Ramos (cell line): ENCODE data around the gene OXTR.

Experiments used
- in situ Hi-C: fragments of 300-500 bp; cut with MboI; formaldehyde crosslinking; loops from one replicate; pipeline ENCODE4 v1.14.3; 2022; ENCODE audit warnings: low sequenced_read_pairs; ENCODE audit not compliant: unreplicated experiment

The OXTR gene

DNA sequence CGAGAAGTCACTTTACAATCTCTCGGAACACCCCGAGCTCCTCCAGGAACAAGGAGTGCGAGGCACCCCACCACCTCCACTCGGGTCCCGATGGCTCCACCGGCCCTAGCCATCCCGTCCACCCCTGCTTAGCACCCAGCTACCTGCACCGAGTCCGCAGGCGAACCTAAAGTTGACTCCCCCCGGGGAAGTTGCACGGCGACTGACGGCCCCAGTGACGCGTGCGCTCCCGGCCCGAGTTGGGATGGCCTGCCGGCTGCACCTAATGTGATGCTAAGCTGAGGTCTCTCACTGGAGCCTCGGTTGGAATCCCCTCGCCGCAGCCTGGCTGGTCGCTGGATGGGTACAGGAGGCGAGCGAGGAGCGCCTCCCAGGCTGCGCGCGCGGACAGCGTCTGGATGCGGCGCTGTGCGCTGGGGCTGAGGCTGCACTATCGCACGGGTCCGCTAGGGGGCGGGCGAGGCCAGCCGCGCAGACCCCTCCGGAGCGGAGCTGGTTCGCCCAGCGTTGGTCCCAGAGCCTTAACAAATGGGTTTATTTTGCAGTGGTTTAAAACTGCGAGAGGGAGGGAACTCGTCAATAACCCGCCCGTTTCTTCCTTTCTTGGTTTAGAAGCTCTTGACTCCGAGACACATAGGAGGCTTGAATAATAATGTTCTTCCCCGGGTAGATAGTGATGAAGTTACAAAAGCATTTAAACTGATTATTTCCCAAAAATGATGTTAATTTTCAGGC, at the start of gene OXTR:
Gene OXTR, minus strand, starts transcription at position 526 of the 735 bp plus-strand sequence. CDS start 1,426 bp downstream, outside the sequence.
- in situ Hi-C loops: no loop called here

- in situ Hi-C loops: no loop called here
Measured at GRCh38 chr3:8817486-8817885, 48.1 kb upstream of the OXTR start.

DNA sequence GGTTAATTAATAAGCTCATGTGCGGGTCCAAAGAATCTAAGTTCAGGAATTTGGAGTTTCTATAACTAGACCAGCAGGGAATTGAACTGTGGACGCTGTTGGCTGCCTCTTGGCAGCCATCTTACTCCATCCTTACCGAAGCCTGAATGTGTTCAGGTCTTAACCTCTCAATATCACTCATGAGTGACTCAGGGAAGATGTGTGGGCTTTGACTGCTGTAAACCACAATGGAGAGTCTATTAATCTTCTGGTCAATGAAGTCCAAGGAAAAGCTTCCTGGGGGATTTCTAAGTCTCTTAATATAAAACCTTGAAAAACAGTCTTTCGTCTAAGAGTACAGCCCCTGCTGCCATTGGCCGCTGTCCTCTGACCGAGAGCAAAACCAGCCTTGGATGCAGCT, 46.7 kb upstream of the OXTR start:
- in situ Hi-C loops: no loop called here

GRCh38 chr3:8813411-8813810, 44.0 kb upstream of the OXTR start:
- in situ Hi-C loops: no loop called here

DNA sequence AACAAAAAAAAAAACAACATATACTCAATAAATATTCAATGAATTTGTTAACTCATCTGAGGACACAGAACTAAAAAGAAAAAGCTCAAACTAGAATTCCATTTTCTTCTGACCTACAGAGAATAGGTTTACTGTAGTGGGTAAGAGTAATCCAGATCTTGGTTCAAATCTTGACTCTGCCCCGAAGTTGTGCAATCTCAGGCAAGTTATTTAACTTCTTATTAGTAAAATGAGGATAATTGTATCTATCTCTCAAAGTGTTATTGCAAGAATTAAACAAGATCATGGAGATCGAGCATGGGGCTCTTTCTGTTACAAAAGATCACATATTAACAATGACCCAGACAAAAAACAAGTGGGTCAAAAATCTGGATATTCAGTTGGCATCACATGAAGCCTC, 41.1 kb upstream of the OXTR start:
- in situ Hi-C loops: no loop called here

DNA sequence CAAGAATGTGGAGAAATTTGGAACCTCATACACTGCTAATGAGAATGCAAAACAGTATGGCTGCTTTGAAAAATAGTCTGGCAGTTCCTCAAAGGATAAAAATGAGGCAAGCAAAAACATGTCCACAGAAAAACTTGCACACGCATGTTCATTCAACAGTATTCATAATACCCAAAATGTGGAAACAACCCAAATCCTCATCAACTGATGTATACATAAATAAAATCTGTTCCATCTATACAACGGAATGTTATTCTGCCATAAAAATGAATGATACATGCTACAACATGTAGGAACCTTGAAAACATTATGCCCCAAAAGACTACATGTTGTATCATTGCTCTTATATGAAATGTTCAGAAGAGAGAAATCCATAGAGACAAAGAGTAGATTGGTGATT, 36.4 kb upstream of the OXTR start:
- in situ Hi-C loops: no loop called here

DNA sequence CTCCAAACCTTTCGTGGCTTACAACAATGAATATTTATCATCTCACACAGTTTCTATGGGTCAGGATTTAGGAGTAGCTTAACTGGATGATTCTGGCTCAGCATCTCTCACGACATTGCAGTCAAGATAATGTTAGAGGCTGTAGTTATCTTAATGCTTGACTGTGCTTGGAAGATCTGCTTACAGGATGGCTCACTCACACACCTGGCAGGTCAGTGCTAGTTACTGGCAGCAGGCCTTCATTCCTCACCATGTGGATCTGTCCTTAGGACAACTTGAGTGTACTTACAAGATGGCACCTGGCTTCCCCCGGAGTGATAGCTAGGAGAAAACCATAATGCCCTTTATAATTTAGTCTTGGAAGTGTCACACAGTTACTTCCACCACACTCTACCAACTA, 32.8 kb upstream of the OXTR start:
- in situ Hi-C loops: no loop called here

- in situ Hi-C loops: no loop called here
Measured at GRCh38 chr3:8800016-8800415, 30.6 kb upstream of the OXTR start.

GRCh38 chr3:8794247-8794646, 24.8 kb upstream of the OXTR start:
- in situ Hi-C loops: no loop called here

DNA sequence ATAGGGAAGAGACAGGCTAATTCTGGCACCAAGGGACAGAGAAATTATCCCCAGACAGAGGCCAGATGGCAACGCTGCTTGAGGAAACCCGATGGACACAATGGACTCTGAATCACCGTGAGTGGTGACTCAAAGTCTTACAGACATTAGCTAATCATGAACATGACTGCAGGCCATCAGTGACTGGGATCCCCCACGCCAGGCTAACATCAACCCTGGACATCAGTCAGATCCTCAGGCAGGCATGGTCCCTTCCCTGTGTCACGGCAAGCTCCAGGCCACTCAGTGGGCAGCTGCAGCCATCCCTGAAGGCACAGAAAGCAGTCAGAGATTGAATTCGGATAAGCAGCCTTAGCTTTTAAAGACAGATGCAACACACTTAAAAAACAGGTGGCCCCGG, 23.8 kb upstream of the OXTR start:
- in situ Hi-C loops: no loop called here

DNA sequence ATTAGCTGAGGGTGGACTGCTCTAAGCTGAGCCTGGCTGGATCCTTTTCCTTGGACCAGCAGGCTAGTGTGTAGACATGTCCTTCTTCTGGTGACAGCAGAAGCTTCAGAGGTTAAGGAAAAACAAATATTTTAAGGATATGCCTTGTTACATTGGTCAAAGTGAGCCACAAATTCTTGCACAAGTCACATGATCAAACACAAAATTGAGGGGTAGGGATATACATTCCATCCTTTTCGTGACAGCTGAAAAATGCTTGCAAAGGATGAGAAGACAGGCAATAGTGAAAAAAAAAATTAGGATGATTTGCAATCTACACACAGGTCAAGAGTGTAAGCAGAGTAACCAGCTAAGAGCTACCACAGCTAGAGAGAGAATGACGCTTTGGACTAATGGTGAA, 21.1 kb upstream of the OXTR start:
- in situ Hi-C loops: no loop called here

GRCh38 chr3:8784676-8785435, 15.4 kb upstream of the OXTR start:
- in situ Hi-C loops: no loop called here

DNA sequence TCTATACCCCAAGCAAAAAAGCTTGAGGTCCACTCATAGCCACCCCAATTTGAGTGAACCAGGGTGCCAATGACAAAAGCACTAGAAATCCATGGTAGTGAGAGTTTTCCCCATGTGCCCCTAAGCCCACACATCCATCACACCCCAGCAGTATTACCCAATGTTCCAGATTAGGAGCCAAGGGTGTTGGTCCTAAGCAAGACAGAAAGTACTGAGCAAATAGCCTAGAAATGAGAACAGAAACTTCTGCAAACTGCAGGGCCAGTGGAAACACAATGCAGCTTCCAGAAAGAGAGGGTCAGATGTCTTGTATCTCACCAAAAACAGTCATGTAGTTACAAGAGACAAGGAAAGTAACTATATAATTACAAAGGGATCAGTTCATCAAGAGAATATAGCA, 10.9 kb upstream of the OXTR start:
- in situ Hi-C loops: no loop called here

- in situ Hi-C loops: no loop called here
Measured at GRCh38 chr3:8778475-8778874, 9.1 kb upstream of the OXTR start.

DNA sequence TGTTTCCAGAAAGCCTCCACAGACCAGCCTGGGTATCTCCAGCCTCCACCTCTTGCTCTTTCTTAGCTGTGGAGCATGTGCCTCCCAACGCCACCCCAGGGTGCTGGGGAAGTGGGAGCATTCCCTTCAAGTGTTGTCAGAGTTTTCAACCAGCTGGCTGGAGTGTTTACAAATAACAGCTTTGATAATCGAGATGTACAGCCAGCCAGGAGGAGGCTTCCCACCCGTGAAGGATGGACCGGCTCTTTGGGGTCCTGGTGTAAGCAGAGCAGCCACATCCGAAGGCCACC, 8.5 kb upstream of the OXTR start:
- in situ Hi-C loops: no loop called here

DNA sequence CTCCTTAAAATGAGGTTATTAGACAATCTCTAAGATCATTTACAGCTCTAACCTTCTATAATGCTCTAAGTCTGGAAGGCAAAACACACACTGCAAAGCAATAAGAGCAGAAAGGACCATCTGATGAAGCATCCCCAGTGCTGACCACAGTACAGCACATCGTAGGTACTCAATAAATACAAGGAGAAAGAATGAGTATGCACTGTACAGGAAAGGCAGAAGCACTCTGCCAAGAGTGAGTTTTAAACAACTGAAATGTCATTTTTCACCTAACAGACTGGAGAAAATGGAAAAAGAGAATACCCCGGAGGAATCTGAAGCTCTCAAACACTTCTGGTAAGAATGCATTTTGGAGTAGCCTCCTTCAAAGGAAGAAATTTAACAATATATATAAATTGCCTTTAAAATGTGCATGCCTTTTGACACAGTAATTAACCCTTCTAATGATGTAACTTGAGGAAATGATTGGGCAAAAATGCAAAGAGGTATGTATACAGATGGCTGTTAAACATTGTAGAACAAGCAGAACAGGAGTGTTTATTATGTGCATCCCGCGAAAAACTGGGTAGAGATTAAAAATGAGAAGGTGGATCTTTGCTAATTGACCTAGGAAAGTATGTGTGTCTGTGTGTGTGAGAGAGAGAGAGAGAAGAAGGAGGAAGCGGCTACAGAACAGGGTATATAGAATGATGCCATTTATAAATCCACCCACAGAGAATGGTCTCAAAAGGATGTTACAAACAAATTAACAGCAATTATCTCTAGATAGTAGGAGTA, 8.0 kb upstream of the OXTR start:
- in situ Hi-C loops: no loop called here

GRCh38 chr3:8776406-8776805, 7.0 kb upstream of the OXTR start:
- in situ Hi-C loops: no loop called here

DNA sequence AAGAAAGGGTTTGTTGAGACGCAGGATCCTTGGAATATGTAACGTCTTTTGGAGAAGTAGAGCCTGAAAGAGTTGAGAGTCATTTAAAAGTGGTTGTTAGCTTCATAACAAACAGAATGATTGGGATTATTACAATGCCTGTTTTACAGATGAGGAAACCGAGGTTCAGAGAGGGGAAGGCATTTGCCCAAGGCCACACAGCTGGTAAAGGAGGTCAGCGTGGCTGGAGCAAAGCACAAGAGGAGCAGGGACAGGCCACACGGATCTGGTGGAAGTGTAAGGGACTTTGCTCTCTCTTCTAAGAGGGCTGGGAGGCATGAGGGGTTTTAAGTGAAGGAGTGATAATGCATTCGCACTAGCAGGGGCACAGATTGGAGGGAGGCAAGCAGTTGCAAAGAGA, 6.2 kb upstream of the OXTR start:
- in situ Hi-C loops: no loop called here

- in situ Hi-C loops: no loop called here
Measured at GRCh38 chr3:8775181-8775580, 5.8 kb upstream of the OXTR start.

- in situ Hi-C loops: no loop called here
Measured at GRCh38 chr3:8773941-8774542, 4.6 kb upstream of the OXTR start.
